GM18907 (cell line): ENCODE results near the gene SLC9A7.

Experiments used
- ATAC-seq: cut with Tn5 transposase; IDR thresholded peaks from one replicate; pipeline ENCODE4 v1.9.1; 2021; ENCODE audit warnings: mild to moderate bottlenecking, moderate library complexity; ENCODE audit not compliant: unreplicated experiment

The SLC9A7 gene

GRCh38 chrX:46653482-46653881, 105.4 kb downstream of the SLC9A7 start:
- peak; percentile 44 for ATAC-seq

GRCh38 chrX:46649421-46650260, 109.3 kb downstream of the SLC9A7 start:
- ATAC-seq: no peak

GRCh38 chrX:46648660-46649059, 110.3 kb downstream of the SLC9A7 start:
- no peak for ATAC-seq

- no peak for ATAC-seq
Observed at GRCh38 chrX:46647251-46647650, 111.7 kb downstream of the SLC9A7 start.

GRCh38 chrX:46645614-46646013, 113.3 kb downstream of the SLC9A7 start:
- ATAC-seq: no peak

- no peak for ATAC-seq
Observed at GRCh38 chrX:46643636-46644035, 115.3 kb downstream of the SLC9A7 start.

- no peak for ATAC-seq
Observed at GRCh38 chrX:46642145-46642544, 116.8 kb downstream of the SLC9A7 start.

GRCh38 chrX:46637938-46638337, 121.0 kb downstream of the SLC9A7 start:
- peak; percentile 72 for ATAC-seq

- ATAC-seq: no peak
Observed at GRCh38 chrX:46636223-46636622, 122.7 kb downstream of the SLC9A7 start.

- no peak for ATAC-seq
Observed at GRCh38 chrX:46635186-46635585, 123.7 kb downstream of the SLC9A7 start.

- ATAC-seq: no peak
Observed at GRCh38 chrX:46634577-46634976, 124.3 kb downstream of the SLC9A7 start.

- no peak for ATAC-seq
Observed at GRCh38 chrX:46630141-46630540, 128.8 kb downstream of the SLC9A7 start.

GRCh38 chrX:46628460-46629371, 130.2 kb downstream of the SLC9A7 start:
- ATAC-seq: peak; percentile 91

- ATAC-seq: peak; percentile 19
Observed at GRCh38 chrX:46627711-46628419, 131.1 kb downstream of the SLC9A7 start.

- no peak for ATAC-seq
Observed at GRCh38 chrX:46627062-46627461, 131.9 kb downstream of the SLC9A7 start.

- no peak for ATAC-seq
Observed at GRCh38 chrX:46626566-46626965, 132.4 kb downstream of the SLC9A7 start.

- ATAC-seq: no peak
Observed at GRCh38 chrX:46624090-46624786, 134.7 kb downstream of the SLC9A7 start.

GRCh38 chrX:46621572-46621971, 137.3 kb downstream of the SLC9A7 start:
- no peak for ATAC-seq

GRCh38 chrX:46620505-46620904, 138.4 kb downstream of the SLC9A7 start:
- ATAC-seq: no peak

- ATAC-seq: no peak
Observed at GRCh38 chrX:46618947-46619346, 140.0 kb downstream of the SLC9A7 start.

GRCh38 chrX:46617906-46618305, 141.0 kb downstream of the SLC9A7 start:
- ATAC-seq: no peak
